ENCODE data around the gene OR51A4.
"Not testable (repeated sequence)": the region's sequence is repeated elsewhere in the genome, so short reads cannot be mapped to it uniquely, and the experiment has no call there.

Gene OR51A4, protein sequence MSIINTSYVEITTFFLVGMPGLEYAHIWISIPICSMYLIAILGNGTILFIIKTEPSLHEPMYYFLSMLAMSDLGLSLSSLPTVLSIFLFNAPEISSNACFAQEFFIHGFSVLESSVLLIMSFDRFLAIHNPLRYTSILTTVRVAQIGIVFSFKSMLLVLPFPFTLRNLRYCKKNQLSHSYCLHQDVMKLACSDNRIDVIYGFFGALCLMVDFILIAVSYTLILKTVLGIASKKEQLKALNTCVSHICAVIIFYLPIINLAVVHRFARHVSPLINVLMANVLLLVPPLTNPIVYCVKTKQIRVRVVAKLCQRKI

DNA sequence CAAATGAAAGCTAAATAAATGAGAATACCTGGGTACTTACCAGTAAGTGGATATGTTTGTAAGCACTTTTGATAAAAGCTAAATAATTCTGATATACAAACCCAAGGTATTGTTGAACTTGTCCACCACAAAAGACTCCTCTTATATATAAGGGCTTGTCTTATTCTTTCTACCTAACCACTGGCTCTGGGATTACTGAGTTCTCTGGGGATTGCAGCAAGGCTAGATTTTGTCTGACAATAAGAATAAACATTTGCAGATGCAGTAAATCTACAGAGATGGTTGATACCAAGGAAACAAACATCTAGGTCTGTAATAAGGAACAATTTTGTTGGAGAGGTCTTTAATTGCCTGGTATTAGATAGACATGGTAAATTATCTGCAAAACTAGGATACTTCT, at the start of gene OR51A4:
OR51A4 (minus strand) TSS at position 101 of the 400 bp plus-strand sequence. CDS start 505 bp downstream, outside the sequence.
- no peak for DNase-seq

DNA sequence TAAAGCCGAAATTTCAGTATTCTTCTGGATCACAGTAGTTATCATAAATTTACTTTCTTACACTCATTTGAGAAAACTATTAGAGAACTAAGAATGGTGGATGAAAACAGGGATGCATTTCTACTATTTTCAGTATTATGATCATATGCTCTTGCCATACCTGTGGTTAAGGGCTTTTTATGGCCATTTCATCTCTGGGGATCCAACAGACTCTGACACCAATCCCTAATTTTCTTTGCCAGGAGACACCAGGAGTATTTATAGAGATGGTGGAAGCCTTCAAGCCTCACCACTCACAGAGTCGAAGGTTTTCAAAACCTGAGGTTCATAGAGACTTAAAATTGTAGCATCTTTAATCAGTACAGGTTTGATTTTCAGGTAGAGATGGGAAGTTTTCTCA, 47.1 kb upstream of the OR51A4 start, which contains the start of gene OR51L1:
OR51L1 (plus strand) TSS at position 301 of the 400 bp plus-strand sequence. CDS start 4,132 bp downstream, outside the sequence.
- no peak for DNase-seq

DNA sequence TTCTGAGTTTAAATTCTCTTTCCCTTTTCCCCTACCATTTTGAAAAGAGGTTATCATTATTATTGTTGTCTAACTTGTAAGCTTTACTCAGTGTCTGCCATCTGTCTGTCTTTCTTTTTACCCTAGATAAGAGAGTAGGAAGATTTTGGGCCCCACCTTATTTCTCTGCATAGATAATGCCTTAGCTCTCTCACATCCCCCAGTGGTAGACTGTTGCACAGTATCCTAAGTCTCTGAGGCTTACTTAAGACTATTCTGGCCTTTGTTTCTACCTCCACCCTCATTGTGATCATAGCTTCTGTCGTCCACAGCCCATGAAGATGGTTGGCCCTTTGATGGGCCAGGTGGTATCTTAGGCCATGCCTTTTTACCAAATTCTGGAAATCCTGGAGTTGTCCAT, 43.7 kb upstream of the OR51A4 start:
- DNase-seq, result no peak

DNA sequence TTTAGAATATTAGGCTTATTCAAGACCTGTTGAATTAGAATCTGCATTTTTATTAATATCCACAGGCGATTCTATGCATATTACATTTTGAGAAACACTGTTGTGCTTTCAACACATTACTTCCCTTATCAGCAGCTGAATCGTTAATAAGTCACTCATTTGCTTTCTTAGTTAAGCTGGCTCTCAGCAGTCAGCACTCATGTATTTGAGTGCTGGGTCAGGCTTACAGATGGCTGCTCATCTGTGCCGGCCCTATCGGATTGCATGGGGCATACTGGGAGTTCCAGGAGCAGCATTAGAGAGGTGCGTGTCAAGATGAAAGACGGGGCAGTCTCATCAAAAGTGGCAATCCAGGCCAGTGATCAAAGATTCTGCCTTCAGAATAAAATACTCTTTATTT, 36.4 kb upstream of the OR51A4 start:
- no peak for DNase-seq

DNA sequence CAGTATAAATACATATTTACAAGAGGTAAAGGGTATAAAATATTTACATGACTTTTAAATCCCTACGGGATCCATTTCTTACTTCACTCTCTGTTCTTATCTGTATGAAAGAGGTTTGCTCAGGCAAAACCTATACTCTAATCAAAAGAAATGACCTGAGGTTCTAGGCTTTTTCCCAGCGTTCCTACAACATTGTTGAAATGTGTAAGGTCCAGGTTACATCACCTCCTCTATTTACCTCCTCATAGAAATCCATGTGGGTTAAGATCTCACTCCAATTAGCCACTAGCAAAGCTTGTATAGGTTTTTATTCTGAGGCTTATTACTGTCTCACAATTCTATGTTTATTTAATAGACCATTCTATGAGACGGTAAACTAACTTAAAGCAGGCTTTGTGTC, 35.3 kb upstream of the OR51A4 start:
- DNase-seq, result no peak

DNA sequence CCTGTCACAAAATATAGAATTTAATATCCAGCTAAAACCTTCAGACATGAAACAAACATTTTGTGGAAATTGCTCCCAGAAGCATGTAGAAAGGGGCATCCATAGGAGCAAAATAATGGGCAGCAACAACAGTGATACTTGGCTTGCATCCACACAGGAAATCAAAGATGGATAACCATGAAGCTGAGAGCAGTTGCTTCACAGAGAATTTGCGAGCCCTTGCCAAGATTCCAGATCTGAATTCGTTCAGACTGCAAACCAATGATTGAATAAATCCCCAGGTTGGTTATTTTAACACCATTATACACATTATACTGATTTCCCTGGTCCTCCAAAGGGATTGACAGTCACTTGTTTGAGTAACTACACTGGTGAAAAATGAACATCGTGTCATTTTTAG, 31.6 kb upstream of the OR51A4 start:
- no peak for DNase-seq

DNA sequence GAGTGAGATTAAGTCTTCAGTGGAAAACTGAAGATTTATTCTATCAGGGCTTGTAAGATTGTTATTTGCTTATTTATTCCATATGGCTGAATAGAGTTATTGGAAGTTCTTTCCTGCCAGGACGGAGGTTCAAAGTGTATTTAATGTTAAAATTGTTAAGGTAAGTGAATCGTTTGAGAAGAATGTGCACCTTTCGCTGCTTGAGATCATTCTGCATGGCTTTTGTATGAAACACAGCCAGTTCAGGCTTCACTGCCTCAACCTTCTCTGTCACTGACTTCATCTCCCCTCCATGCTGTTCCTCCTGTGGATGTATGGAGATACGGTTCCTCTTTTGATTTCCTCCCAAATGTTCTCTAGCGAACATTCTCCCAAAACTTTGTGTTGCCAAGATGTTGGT, 28.0 kb upstream of the OR51A4 start:
- no peak for DNase-seq

DNA sequence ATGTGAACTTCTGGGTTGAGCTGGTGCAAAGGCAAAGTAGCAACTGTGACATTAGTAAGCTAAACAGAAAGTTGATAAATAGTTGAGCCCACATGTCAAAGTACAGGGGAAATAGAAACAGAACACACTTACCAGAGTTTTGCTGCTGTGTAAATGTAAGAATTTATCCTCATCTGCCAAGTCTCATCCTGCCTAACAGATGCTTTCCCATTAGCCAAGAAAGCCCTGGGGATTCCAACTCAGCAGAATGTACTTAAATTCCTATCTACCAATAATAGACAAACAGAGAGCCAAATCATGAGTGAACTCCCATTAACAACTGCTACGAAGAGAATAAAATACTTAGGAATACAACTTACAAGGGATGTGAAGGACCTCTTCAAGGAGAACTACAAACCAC, 15.4 kb upstream of the OR51A4 start:
- no peak for DNase-seq

DNA sequence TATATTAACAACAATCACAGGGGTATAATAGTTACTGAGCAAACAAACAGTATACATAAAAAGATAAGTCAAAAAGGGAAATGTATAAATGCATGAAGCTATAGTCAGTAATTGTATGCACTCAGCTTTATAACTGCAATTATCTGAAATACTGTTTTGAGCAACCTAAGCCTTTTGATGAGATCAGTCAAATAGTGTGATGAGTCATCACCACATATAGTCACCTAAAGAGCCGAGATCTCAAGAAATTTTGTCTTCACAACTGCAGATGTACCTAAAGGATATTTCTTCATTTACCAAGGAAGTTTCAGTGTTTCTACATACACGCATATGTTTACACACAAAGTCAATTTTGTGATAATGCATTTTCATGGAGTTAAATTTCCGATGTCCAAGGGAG, 13.5 kb upstream of the OR51A4 start:
- DNase-seq, result no peak

DNA sequence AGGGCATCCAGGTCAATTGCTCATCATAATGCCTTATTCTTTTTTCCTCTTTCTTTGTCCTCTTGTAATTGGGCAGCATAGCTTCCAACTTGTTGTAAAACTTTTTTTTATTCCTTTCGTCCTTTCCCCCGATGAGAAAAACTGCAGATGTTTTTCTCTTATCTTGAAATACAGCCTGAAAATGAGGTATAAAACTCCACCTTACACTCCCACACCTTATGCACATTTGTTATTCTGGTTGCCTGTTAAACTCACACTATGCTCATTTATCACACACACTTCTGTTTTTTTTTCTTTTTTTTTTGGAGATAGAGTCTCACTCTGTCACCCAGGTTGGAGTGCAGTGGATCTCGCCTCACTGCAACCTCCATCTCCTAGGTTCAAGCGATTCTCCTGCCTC, 10.0 kb upstream of the OR51A4 start:
- DNase-seq, result no peak

DNA sequence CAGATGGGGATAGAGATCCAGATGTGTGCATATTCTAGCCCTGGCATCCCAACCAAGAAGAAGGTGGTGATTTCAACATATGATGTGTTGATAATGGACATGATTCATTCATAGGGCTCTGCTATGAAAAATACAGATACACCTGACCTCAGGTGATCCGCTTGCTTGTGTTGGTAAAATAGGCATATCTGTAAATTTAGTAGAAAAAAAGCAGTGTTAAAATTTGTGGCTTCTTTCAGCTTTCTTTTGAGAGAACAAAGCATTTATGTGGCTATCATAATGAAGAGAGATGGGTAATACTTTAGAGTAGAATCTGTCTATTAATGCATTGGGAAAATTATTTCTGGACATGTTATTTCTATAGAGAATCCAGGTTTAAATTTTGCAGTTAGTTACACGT, 8.2 kb upstream of the OR51A4 start, which contains the start of gene OR51A2:
OR51A2 (minus strand) TSS at position 101 of the 400 bp plus-strand sequence; CDS start at position 101, 0 bp downstream.
- DNase-seq, result not testable (repeated sequence)

DNA sequence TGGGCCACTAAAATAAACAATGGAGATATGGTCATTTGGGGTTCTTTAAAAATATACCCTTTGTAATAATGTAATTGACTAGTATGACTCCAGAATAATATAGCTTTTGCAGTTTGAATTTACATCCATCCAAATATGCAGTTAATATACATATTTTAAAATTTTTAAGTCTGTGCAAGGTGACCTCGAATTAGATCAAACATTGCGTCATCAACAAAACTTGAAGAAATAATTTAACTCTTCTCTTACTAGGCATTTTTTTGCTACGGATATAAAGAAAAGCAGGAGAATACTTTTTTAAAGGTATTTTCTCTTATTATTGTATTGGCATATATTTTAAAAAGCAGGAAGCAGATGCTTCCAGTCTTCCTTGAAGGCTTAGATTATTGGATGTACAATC, 10.7 kb downstream of the OR51A4 start:
- DNase-seq, result no peak

DNA sequence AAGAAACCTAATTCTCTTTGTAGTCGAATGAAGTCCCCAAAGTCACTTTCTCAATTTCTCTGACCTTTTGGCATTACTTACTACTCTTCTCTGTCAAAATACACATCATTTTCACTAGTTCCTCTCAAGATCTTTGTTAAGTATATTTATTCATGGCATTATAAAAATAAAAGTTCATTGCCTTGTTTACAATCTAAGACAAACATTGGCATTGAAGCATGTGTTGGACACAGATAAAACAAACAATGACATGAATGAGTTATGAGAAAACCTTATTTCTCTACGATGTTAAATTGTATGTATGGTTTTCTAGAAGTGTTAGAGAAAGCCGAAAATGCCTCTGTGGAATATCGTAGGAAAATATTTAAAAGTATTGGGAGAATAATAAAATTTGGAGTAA, 14.7 kb downstream of the OR51A4 start:
- no peak for DNase-seq

DNA sequence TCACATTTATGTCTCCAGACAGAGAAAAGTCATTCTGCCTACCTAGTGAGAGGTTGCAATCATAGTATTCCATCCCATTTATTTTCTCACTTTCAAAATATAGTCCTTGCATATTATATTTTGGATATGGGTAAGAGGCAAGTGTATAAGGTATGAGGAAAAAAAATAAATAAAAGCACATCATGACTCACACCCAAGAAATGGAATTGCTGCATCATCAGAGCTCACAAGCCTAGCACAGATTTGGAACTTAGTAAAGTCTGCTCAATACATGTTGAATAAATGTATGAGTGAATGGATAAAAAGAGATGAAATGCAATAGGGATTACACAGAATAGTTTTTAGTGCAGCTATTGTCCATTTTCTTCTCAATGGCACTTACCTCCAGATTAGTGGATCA, 20.8 kb downstream of the OR51A4 start:
- DNase-seq, result no peak

DNA sequence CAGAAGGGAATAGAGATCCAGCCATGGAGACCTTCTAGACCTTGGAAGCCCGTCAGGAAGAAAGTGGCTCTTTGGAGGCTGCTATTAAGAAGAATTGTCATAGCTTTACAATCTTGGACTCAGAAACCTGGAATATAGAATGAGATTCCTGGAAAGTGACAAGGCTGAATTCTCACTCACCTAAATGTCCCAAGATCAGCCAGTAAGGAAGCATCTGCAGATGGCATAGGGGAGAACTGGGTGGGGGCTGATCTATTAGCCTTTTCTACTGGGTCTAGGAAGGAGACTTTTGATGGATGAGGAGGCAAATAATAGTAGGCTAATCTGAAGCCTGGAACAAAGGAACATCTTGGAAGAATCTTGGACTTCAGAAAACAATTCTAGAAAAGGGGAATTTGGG, 23.2 kb downstream of the OR51A4 start, which contains the start of gene OR51G1:
OR51G1 (minus strand) TSS at position 101 of the 400 bp plus-strand sequence; CDS start at position 101, 0 bp downstream.
- DNase-seq, result no peak

DNA sequence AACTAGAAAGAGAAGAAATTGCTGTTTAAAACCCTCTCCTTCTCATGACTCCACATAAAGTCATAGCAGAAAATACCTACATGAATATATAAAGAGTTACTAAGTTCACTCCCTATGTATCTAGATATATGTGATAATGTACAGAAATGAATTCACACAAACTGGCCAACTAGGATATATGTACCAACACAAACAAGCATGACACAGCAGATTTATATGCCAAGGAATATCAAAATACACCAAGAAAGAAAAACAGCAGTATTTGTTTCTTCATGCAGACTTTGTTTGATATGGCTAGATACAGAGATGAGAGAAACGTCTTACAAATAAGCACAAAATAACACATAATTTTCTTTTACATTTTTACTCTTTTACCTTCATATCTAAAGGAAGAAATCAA, 25.1 kb downstream of the OR51A4 start:
- DNase-seq, result no peak

DNA sequence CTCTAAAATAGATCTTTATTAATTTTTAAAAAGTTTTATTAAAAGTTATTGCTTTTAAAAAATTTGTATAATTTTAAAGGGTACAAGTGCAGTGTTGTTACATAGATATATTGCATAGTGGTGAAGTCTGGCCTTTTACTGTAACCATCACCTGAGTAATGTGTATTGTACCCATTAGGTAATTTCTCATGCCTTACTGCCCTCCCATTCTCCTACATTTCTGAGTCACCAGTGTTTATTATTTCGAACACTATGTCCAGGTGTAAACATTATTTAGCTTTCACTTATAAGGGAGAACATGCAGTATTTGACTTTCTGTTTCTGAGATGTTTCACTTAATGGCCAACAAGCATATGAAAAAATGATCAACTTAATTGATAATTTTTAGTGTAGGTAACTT, 25.6 kb downstream of the OR51A4 start:
- DNase-seq, result no peak

DNA sequence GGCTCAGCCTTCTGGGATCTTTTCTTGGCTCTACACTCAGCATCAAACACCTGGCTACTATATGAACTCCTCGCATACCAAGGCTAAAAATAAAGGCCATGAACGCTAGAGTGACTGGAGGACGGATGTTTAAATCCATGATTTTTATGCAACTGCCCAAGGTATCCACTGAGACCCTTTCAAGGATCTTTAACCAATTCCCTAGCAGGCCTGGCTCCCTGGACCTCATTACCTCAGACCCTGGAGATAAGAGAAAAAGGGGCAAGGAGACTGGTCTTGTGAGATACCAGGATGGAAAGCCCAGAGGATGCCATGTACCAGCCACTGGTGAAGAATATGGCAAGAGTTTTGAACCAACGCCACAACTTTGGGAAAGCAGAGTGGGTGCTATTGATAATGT, 28.2 kb downstream of the OR51A4 start, which contains the start of gene OR51G2:
OR51G2 (minus strand) TSS at position 101 of the 400 bp plus-strand sequence. CDS start 3,687 bp downstream, outside the sequence.
- no peak for DNase-seq

DNA sequence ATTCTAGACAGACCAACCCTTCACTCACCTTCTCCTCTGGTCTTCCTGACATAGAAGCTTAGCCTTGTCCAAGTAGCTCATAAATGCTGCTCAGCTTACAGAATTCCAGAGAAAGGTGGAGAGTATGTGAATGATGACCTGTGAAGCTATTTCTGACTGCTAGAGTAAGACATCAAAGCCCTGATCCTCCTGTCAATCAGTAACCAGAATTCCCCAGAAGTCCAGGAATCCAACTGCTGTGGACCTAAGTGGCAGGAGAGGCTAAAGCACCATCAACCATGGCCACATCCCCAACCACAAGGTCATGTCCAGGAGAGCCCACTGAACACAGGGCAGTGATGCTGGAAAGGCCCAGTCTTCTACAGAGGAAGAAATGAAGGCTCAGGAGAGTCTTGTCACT, 30.8 kb downstream of the OR51A4 start:
- no peak for DNase-seq

DNA sequence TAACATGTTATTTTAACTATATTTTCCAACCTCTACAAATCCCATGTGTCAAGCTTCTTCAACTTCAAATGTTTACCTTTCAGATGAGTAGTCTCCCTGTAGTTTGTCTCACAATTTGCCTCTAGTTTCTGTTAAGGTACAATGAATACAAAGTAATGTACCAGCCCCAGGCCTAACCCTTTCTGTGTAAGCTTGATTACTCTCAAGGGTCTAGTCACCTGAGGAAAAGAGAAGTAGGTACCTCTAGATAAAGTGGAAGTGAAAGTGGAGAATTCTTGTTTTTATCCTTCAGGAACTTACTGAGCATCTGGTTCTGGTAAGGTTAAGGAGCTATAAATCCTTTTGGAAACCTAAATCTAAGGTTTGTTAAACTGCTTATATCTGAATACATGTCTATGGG, 43.9 kb downstream of the OR51A4 start, which contains the start of gene OR51A7:
OR51A7 (plus strand) TSS at position 300 of the 400 bp plus-strand sequence. CDS start 3,587 bp downstream, outside the sequence.
- no peak for DNase-seq

Data from midbrain (tissue), 1 donor.